ENCODE results near the gene TMEM203. TPM values are rescaled to one million over a fixed set of nuclear protein-coding genes. Genes with fewer than 3 reads are reported as not detected.

Gene TMEM203, protein sequence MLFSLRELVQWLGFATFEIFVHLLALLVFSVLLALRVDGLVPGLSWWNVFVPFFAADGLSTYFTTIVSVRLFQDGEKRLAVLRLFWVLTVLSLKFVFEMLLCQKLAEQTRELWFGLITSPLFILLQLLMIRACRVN
- 34.0 and 66.9 TPM in 2 replicates for total RNA-seq

DNA sequence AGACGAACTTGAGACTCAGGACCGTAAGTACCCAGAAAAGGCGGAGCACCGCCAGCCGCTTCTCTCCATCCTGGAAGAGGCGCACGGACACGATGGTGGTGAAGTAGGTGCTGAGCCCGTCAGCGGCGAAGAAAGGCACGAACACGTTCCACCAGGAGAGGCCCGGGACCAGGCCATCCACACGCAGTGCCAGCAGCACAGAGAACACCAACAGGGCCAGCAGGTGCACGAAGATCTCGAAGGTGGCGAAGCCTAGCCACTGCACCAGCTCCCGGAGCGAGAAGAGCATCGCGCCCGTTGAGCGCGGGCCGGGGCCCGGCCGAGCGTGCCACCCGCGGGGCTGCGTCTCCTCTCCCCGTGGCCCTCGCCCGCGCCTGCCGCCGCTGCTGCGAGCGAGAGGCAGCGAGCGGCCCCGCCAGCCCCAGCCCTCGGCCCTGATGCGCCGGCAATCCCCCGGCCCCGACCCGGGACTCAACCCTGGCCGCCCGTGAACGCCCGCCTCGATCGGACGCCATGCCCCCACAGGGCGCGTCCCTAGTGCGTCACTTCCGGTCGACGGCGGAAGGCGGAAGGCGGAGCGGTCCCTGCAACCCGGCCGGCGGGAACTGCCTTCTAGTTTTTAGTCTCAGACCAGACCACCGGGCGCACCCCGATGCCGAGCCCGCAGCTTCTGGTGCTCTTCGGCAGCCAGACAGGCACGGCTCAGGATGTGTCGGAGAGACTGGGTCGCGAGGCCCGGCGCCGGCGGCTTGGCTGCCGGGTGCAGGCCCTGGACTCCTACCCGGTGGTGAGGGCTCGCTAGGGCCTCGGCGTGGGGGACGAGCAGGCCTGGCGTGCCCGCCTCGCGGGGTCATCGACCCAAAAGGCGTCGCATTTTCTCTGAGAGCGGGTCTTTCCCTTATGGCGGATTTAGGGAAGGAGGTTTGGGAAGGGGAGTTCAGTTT is at the start of gene TMEM203, which contains the start of gene NDOR1:
Gene TMEM203, minus strand, starts transcription at position 523 of the 944 bp plus-strand sequence. Its CDS starts 234 bp downstream, at position 289.
Gene NDOR1, plus strand, starts transcription at position 575 of the 944 bp plus-strand sequence. Its CDS starts 78 bp downstream, at position 653.

GRCh38 chr9:137254624-137255447 is 49.4 kb upstream of the TMEM203 start, which contains the start of gene NELFB:
Gene NELFB, plus strand, starts transcription at chr9:137255327.

DNA sequence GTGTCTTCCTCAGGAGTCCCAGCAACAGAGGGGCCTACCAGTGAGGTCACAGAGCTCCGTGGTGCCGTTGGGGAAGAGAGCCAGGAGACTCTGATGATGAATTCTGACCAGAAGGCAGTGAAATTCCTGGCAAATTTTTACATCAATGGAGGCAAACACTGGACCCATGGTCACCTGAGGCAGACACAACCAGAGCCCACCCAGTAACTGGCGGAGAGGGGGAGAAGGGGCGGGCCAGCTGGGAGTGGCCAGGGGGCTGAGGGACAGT is 45.7 kb upstream of the TMEM203 start, which contains the start of gene STPG3:
Gene STPG3, plus strand, starts transcription at position 93 of the 268 bp plus-strand sequence. Its CDS starts 1 bp downstream, at position 94.

GRCh38 chr9:137240841-137241489 is 35.5 kb upstream of the TMEM203 start, which contains the start of gene TUBB4B:
Gene TUBB4B, plus strand, starts transcription at chr9:137241287. Its CDS starts 74 bp downstream, at chr9:137241361.

DNA sequence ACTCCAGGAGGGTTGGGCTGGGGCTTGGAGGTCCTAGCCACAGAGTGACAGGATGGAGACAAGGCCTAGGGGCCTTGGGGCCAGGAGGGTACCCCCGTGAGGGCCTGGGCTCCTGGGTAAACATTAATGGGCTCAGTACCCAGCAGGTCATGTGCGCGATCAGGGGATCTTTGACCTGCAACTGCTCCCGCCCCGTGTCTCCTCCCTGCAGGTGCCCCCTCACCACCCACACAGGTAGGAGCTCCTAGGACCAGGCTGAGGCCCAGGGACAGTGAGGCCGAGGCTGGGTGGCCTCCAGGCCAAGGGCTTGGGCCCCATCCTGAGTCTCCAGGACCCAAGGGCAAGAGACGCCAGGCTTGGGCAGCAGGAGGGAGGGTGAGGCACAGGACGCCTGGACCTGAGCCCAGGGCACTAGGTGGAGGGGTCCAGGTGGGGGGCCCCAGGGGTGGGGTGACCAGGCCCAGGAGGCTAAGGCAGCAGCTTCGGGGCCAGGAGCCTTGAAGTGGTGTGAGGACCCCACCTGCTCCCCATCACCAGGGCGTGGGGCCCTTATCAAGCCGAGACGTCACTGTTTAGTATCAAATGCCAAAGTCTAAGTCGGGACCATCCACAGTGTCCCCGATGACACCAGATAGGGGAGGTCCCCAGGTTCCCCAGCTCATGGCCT is 25.4 kb upstream of the TMEM203 start, which contains the start of gene SLC34A3:
Gene SLC34A3, plus strand, starts transcription at position 197 of the 667 bp plus-strand sequence. CDS start 802 bp downstream, outside the sequence.

GRCh38 chr9:137227054-137227852 is 21.8 kb upstream of the TMEM203 start, which contains the start of gene RNF224:
Gene RNF224, plus strand, starts transcription at chr9:137227502. Its CDS starts 834 bp downstream, at chr9:137228336.

GRCh38 chr9:137224830-137225694 is 19.6 kb upstream of the TMEM203 start, which contains the start of gene CYSRT1:
Gene CYSRT1, plus strand, starts transcription at chr9:137225174. Its CDS starts 448 bp downstream, at chr9:137225622.

GRCh38 chr9:137222190-137223077 is 17.0 kb upstream of the TMEM203 start, which contains the start of gene RNF208:
Gene RNF208, minus strand, starts transcription at chr9:137222240. Its CDS starts 1,028 bp downstream, at chr9:137221212.

DNA sequence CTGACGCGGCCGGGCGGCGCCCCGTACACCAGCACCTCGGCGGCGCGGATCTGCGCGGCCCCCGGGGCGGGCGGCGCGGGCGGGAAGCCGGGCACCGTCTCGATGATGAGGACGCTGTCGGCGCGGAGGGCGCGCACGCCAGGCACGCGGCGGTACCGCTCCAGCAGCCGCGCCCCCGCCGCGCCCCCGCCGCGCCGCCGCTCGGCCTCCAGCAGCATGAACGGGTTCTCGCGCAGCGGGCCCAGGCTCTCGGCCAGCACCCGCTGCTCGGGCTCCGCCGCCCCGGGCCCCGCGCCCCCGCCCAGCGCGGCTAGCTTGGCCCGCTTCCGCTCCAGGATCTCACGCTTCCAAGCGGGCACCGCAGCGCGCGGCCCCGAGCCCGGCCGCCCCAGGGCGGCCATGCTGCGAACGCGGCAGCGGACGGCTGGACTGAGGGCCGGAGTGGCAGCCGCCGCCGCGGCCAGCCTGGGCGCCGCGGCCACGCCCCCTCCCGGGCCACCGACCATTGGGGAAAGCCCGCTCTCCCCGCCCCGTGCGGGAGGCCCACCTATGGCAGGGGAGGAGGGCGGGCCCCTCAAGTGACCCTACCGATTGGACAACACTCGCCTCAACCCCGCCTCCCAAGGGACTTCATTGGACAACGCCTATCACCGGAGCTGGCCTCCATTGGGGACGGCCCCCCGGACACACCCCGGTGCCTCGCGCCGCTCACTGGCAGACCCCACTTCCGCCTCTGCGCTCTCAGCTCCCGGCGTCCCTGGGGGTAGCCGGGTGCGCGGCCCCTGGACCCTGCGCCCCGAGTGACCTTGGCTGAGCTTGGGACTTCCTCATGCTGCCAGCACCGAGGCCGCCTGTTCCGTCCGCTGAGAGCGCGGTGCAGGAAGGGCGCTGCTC is 4.9 kb downstream of the TMEM203 start, which contains the start of gene TPRN:
Gene TPRN, minus strand, starts transcription at position 431 of the 894 bp plus-strand sequence. Its CDS starts 30 bp downstream, at position 401.

GRCh38 chr9:137188490-137189296 is 16.8 kb downstream of the TMEM203 start, which contains the start of the genes ANAPC2 and SSNA1:
Gene ANAPC2, minus strand, starts transcription at chr9:137188560. Its CDS starts 28 bp downstream, at chr9:137188532.
Gene SSNA1, plus strand, starts transcription at chr9:137188676. Its CDS starts 51 bp downstream, at chr9:137188727.

GRCh38 chr9:137169896-137170358 is 35.5 kb downstream of the TMEM203 start, which contains the start of gene LRRC26:
Gene LRRC26, minus strand, starts transcription at chr9:137170051. Its CDS starts 108 bp downstream, at chr9:137169943.

All from tracheal epithelial cell (primary cell).